GM12878 (cell line): ENCODE results near the gene LRRN4CL. TPM values are rescaled to one million over a fixed set of nuclear protein-coding genes. Genes with fewer than 3 reads are reported as not detected.

Source experiments
- BRCA1 ChIP-seq: IDR thresholded peaks from 2 replicates; pipeline ENCODE4 v1.6.1; 2011; ENCODE audit warnings: low read depth, low read length, improper control_type of control experiment
- CEBPB ChIP-seq, 2 experiments: fragments of 150-350 bp in 1 of 2; IDR thresholded peaks; 2 replicates each; pipeline ENCODE4 v1.6.1; 2012 to 2014; ENCODE audit warnings: low read depth in 2 of 2, low read length in 2 of 2, borderline replicate concordance in 1 of 2, inconsistent platforms in 1 of 2
- CHD4 ChIP-seq: fragments of 200-600 bp; sonication (generic); IDR thresholded peaks from 2 replicates; pipeline ENCODE4 v1.6.1; 2016; ENCODE audit warnings: mild to moderate bottlenecking
- CUX1 ChIP-seq: IDR thresholded peaks from 2 replicates; pipeline ENCODE4 v1.6.1; 2012; ENCODE audit warnings: improper control_type of control experiment, low read depth, low read length; ENCODE audit not compliant: insufficient replicate concordance
- EED ChIP-seq: sonication (generic); IDR thresholded peaks from 2 replicates; pipeline ENCODE4 v1.6.1; 2016; ENCODE audit warnings: antibody characterized with exemption, low read depth
- GATAD2B ChIP-seq: fragments of 450-650 bp; conservative IDR thresholded peaks from 2 replicates; pipeline ENCODE4 v1.6.1; 2017; ENCODE audit warnings: low read depth, mild to moderate bottlenecking, moderate library complexity
- IKZF1 ChIP-seq: fragments of 450-650 bp; conservative IDR thresholded peaks from 2 replicates; pipeline ENCODE4 v1.6.1; 2017; ENCODE audit warnings: antibody characterized with exemption, mild to moderate bottlenecking
- IKZF2 ChIP-seq, 2 experiments: fragments of 450-650 bp; IDR thresholded peaks; 2 replicates each; pipeline ENCODE4 v1.6.1; 2017; ENCODE audit warnings: mild to moderate bottlenecking in 2 of 2, moderate library complexity in 2 of 2
- IRF5 ChIP-seq: fragments of 450-650 bp; IDR thresholded peaks from 2 replicates; pipeline ENCODE4 v1.6.1; 2017; ENCODE audit warnings: borderline replicate concordance
- JUND ChIP-seq: IDR thresholded peaks from 2 replicates; pipeline ENCODE4 v1.6.1; 2012; ENCODE audit warnings: low read depth, mild to moderate bottlenecking, low read length, improper control_type of control experiment, moderate library complexity
- KAT2A ChIP-seq: conservative IDR thresholded peaks from 2 replicates; pipeline ENCODE4 v1.6.1; 2011; ENCODE audit warnings: low read depth, low read length; ENCODE audit not compliant: control insufficient read depth
- NFIC ChIP-seq: IDR thresholded peaks from 2 replicates; pipeline ENCODE4 v1.6.1; 2012; ENCODE audit warnings: low read depth, mild to moderate bottlenecking, inconsistent platforms, low read length, moderate library complexity
- NRF1 ChIP-seq: conservative IDR thresholded peaks from 2 replicates; pipeline ENCODE4 v1.6.1; 2011; ENCODE audit warnings: mild to moderate bottlenecking, low read depth, low read length, improper control_type of control experiment
- POLR2A ChIP-seq: IDR thresholded peaks from 2 replicates; pipeline ENCODE4 v1.6.1; 2011; ENCODE audit warnings: low read depth, mild to moderate bottlenecking, low read length
- RELB ChIP-seq: fragments of 450-650 bp; IDR thresholded peaks from 2 replicates; pipeline ENCODE4 v1.6.1; 2017; ENCODE audit warnings: low read depth, mild to moderate bottlenecking, moderate library complexity
- RFX5 ChIP-seq: IDR thresholded peaks from 2 replicates; pipeline ENCODE4 v1.6.1; 2011; ENCODE audit warnings: low read depth, low read length, improper control_type of control experiment
- SMAD5 ChIP-seq: IDR thresholded peaks from 2 replicates; pipeline ENCODE4 v1.6.1; 2016; ENCODE audit warnings: antibody characterized with exemption, low read depth
- ZNF687 ChIP-seq: fragments of 450-650 bp; IDR thresholded peaks from 2 replicates; pipeline ENCODE4 v1.6.1; 2017; ENCODE audit warnings: mild to moderate bottlenecking, moderate library complexity
- polyA plus RNA-seq, 11 experiments: library from polyadenylated mRNA; depleted of rRNA in 4 of 11; unstranded in 6 of 11; stranded (reverse) in 5 of 11; fragments of >200 nt; fragmentation: Nextera tagmentation in 4 of 11; fragmentation: Illumina TruSeq in 1 of 11; extraction: Ambion mirVana in 4 of 11; extraction: Trizol in 1 of 11; gene quantifications; 1 replicate in 1 of 11; 2 replicates in 10 of 11; pipeline versions ENCODE4 v1.2.1 to v1.2.3, GENCODE V29; 2011 to 2016; ENCODE audit warnings: inconsistent platforms in 2 of 11, missing spikeins in 2 of 11, low read depth in 1 of 11
- total RNA-seq, 4 experiments: library from RNA; depleted of rRNA in 3 of 4; stranded (reverse); fragments of >200 nt in 3 of 4; fragmentation: Illumina TruSeq in 1 of 4; extraction: Trizol in 1 of 4; gene quantifications; 2 replicates each; pipeline versions ENCODE4 v1.2.1 to v1.2.3, GENCODE V29; 2013 to 2021

The LRRN4CL gene
- total and polyA plus RNA-seq, 10 of the 15 experiments (the other 5 are each of a cell fraction or from before 2014, with no cell fraction given) = 0.01 to 0.06 TPM; not detected in 8

GRCh38 chr11:62728171-62728988 is 39.0 kb upstream of the LRRN4CL start, which contains the start of gene TTC9C (continued):
- TF ChIP-seq CUX1 = peak; percentile 3
- no peak for TF ChIP-seq BRCA1
- no peak for TF ChIP-seq IRF5
- no peak for TF ChIP-seq NRF1
- TF ChIP-seq CHD4 = no peak
- TF ChIP-seq IKZF1 = peak; percentile 90
- peak; percentile 93 for TF ChIP-seq GATAD2B
- peak; percentile 82 to 89 for TF ChIP-seq IKZF2 (IDR thresholded peaks at IDR 0.05)
- TF ChIP-seq KAT2A = no peak
- TF ChIP-seq EED = peak; percentile 79
- no peak for TF ChIP-seq JUND
- peak; percentile 92 for TF ChIP-seq RELB
- no peak for TF ChIP-seq RFX5
- no peak for TF ChIP-seq CEBPB (IDR thresholded peaks at IDR 0.05; ENCODE audit: borderline replicate concordance in 1 of 2, low read depth in 2 of 2, low read length in 2 of 2)
- no peak; the same call in 1 of the 2 replicates for TF ChIP-seq ZNF687
- no peak for TF ChIP-seq SMAD5
- TF ChIP-seq NFIC = peak; percentile 40; the same call in 1 of the 2 replicates
- TF ChIP-seq POLR2A = peak; percentile 74
